HCEC 1CT (cell line): ENCODE results near the gene GYS1.

Experiments used
- DNase-seq: peaks from one replicate; pipeline ENCODE4 v3.0.0-alpha.2; 2017

The GYS1 gene

GRCh38 chr19:48988286-48988685 is 4.8 kb downstream of the GYS1 start:
- DNase-seq: no peak

- no peak for DNase-seq
These were observed 5.8 kb downstream of the GYS1 start for GRCh38 chr19:48987323-48987722.

DNA sequence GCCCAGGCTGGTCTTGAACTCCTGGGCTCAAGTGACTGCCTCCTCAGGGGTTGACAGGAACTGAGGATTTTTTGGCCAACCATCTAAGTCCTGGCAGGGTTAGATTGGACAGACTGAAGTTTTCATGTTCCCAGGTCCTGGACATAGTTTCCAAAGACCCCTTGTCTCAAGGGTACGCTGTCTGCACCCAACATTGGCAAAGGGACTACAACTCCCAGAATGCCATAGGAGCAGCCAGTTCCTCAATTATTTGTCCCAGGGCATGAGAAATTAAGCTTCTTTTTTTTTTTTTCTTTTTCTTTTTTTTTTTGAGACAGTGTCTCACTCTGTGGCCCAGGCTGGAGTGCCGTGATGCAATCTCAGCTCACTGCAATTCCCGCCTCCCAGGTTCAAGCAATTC is 6.9 kb downstream of the GYS1 start:
- no peak for DNase-seq

GRCh38 chr19:48985711-48986110 is 7.4 kb downstream of the GYS1 start:
- no peak for DNase-seq

GRCh38 chr19:48982280-48982679 is 10.8 kb downstream of the GYS1 start:
- no peak for DNase-seq

DNA sequence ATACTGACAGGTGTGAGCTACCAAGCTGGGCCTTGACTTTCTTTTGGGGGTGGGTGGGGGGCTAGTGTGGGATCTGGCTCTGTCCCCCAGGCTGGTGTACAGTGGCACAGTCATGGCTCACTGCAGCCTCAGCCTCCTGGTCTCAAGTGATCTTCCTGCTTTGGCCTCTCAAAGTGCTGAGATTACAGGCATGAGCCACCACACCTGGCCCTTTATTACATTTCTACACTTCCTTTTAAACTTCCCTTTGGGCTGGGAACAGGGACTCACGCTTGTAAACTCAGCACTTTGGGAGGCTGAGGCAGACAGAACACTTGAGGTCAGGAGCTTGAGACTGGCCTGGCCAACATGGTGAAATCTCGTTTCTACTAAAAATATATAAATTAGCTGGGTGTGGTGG is 16.0 kb downstream of the GYS1 start:
- DNase-seq: no peak

DNA sequence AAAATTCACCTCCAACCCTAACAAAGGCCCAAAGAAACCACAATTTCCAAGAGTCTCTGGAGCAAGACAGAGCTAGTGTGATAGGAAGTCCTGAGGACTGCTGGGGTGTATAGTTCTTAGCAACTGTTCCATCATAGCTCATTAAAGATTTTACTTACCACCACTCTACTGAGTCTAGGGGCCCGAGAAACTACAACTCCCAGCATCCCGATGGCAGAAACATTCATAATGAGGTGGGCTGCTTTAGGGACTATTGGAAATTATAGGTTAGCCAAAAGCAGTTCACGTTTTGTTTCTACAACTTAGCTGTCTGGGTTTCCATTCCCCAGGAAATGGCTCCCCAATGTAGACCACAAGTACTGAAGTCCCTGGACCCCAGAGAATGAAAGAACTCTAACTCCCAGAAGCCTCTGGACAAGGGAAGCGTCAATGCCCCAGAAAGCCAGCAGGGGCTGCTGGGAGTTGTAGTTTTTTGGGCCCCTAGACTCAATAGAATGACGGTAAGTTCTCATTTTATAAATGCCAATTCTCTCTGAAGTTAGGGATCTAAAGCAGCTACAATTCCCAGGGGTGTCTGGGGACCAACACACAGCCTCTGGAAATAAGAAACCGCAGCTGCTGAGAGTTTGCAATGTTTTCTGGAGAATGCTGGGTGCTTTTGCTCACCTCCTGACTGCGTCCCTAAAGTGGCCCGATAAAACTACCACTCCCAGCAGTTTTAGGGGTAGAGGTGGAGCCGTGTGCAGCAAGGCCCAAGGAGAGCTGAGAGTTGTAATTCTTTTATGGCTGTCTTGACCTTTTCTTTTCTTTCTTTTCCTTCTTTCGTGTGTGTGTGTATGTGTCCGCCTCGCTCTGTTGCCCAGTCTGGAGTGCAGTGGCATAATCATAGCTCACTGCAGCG is 16.9 kb downstream of the GYS1 start:
- no peak for DNase-seq

DNA sequence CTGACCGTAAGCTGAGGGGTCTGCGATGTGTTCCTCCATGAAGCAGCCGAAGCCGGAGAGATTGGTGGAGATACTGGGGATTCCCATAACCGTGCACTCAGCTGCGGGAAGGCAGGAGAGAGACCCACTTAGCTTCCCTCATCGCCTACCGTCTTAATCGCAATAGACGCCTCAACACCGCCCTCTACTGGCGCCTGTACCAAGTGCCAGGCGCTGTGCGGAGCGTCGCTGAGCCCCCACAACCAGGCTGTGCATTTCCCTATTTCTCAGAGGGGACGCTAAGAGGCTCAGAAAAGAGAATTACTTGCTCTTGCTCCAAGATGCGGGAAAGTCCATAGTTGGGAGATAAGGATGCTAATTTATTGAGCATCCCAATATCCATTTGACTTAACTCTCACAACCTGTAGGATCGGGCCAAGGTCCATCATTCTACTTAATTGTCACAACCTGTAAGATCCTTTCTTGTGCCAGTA is 22.1 kb downstream of the GYS1 start:
- peak; percentile 65 for DNase-seq

- DNase-seq: no peak
These were observed 22.9 kb downstream of the GYS1 start for GRCh38 chr19:48970139-48970766.

DNA sequence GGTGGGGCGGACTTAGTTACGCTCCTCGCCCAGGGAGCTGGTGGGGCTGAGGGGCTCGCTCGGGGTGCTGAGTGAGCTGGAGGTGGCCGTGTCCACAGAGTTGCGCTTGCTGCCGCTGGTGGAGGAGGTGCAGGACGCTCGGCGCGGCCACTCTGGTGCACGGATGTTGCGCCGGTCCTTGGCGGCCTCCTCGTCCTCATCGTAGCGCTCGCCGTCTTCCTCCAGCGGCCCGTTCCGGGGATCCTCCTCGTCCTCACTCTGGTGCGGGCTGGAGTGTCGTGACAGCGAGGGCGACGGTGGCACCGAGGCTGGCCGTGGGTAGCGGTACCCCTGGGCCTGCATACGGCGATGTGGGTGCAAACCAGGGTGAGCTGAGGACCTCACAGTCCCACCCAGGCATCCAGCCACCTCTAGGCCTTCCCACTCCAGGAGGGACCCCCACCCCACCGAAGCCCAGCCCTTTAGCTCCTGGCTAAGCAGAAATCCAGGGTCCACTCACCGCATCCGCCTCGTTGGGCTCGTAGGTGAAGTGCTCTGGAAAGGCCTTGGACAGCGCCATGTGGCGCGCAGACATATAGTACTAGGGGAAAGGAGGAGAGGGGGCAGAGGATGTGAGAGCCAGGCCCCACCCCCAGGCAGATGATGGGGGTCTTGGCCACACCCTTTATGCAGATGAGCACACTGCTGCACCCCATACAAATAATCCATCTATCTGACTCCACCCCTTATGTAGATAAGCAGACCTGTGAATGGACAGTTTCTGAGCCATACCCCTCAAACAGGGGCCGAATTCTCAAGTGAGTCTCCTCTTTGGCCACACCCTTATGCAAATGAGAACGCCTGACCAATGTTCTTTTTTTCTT is 23.6 kb downstream of the GYS1 start:
- peak; percentile 29 for DNase-seq

- DNase-seq: no peak
These were observed 24.3 kb downstream of the GYS1 start for GRCh38 chr19:48968813-48969218.

- DNase-seq: no peak
These were observed 24.9 kb downstream of the GYS1 start for GRCh38 chr19:48968179-48968661.

GRCh38 chr19:48967346-48968178 is 25.5 kb downstream of the GYS1 start:
- peak; percentile 77 for DNase-seq

DNA sequence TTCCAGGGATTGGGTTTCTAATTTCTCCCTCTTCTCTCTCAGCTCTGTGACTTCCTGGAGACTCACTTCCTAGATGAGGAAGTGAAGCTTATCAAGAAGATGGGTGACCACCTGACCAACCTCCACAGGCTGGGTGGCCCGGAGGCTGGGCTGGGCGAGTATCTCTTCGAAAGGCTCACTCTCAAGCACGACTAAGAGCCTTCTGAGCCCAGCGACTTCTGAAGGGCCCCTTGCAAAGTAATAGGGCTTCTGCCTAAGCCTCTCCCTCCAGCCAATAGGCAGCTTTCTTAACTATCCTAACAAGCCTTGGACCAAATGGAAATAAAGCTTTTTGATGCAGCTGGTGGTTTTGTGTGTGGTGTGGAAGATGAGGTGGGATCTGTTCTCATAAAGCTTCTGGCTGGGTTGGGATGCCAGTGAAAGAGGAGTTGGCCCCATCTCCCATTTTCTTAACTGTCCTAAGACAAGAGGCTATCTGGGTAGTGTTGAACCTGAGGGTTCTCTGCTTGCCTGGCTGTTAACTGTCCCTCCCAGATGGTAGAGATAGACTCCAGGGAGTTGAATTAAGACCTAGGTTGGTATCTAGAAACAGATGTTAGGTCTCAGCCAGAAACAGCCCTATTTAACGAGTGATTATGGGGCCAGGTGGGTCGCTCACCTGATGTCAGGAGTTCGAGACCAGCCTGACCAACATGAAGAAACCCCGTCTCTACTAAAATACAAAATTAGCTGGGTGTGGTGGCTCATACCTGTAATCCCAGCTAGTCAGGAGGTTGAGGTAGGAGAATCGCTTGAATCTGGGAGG is 26.4 kb downstream of the GYS1 start:
- peak; percentile 24 for DNase-seq

- peak; percentile 64 for DNase-seq
These were observed 27.1 kb downstream of the GYS1 start for GRCh38 chr19:48965806-48966540.

DNA sequence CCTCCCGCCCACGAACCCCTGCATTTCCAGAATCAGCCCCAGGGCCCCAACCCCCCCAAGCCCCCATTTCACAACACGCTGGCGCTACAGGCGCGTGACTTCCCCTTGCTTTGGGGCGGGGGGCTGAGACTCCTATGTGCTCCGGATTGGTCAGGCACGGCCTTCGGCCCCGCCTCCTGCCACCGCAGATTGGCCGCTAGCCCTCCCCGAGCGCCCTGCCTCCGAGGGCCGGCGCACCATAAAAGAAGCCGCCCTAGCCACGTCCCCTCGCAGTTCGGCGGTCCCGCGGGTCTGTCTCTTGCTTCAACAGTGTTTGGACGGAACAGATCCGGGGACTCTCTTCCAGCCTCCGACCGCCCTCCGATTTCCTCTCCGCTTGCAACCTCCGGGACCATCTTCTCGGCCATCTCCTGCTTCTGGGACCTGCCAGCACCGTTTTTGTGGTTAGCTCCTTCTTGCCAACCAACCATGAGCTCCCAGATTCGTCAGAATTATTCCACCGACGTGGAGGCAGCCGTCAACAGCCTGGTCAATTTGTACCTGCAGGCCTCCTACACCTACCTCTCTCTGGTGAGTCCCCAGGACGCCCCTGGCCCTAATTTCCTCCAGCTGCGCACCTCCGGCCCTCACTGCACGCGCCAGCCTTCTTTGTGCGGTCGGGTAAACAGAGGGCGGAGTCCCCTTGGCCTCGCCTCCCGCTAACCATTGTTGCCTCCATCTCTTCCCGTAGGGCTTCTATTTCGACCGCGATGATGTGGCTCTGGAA is 27.9 kb downstream of the GYS1 start, which contains the start of gene FTL:
FTL (plus strand) TSS at position 270 of the 766 bp plus-strand sequence; CDS start at position 469, 199 bp downstream.
- DNase-seq: peak; percentile 95

DNA sequence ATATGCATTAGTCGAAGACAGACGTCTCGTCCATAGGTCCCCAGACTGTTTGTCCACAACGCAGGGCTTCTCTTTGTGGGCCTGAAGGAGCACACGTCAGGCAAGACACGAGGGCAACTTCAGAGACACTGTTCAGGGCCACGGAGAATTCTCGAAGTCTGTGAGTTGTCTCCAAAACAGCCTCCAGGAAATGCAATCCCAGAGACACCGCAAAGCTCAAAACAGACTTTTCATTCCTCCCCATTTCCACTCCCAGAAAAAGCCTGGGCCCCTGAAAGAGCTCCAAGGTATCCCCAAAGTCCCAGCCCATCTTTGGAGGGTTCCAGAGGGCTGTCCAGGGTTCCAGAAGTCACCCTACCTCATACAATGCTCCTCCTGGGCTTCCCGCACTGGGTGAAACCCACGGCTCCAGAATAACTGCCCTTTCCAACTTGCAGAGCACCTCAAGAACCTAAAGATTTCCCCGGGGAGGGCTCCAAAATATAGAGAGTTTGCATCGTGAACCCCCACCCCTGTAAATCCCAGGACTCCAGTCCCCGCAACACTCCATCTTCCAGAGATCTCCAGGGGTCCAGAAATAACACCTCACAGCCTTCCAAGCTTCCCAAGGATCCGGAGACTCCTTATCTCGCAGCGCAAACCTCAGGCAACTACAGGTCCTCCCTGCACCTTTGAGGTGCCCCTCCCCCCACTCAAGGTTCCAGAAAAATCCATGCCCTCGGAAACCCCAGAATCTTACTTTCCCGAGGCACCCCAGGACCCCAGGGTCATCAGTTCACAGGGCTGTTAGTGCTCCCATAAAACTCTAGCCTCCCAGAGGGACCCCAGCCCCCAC is 28.7 kb downstream of the GYS1 start:
- peak; percentile 49 for DNase-seq

DNA sequence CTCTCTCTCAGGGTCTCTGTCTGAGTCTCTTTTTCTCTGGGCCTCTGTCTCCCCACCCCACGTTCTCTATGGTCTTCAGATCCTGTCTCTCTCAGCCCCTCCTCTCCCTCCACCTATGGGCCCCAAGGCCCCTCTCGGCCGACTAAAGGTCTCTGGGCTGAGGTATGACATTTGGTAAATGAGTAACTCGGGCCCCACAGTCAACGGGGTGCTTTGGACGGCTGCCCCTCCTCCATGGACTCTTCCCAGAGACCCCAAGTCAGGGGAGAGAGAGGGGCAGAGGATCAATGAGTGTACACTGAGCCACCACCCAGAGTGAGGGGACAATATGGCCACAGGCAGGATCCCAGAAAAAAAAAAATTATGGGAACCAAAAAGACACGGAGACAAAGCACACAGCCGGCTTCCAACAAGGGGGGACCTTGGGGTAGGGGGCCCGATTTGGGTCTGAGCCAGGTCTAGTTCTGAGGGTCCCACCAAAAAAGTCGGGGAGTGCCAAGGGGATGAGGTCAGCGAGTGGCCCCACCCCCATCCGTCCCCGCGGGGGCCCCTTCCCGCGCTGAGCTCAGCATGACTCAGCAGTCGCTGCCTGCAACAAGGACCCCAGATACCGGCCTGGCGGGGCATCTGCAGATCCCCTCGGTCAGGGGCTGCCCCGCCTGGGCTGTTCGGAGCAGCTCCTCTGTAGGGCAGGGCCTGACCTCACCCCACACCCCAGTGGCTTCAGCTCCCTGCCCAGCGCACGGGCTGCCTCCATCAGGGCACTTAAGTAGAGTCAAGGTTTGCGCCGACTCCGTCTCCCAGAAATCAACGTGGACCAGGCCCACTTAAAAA is 29.5 kb downstream of the GYS1 start:
- peak; percentile 72 for DNase-seq
